ENCODE measurements around the gene SCG3. TPM values are rescaled to one million over a fixed set of nuclear protein-coding genes. Genes with fewer than 3 reads are reported as not detected.

SCG3 gene
- not detected for total RNA-seq

GRCh38 chr15:51681303-51681963, at the start of gene SCG3:
TSS of gene SCG3 (plus strand) at chr15:51681503. CDS start at chr15:51681756, 253 bp downstream.
- intact Hi-C loops (cut with DNase I; ENCODE audit: low total_unique reads) (no loop called here), in situ Hi-C loops (cut with MboI; ENCODE audit: low sequenced_read_pairs in 4 of 4) (no loop called here)
- H3K9me3 ChIP-seq, result no peaks in the 10 kb centered on the region
- H3K27ac ChIP-seq, result no peak within 1 kb of the TSS
- no peaks in the 10 kb centered on the region for H3K36me3 ChIP-seq
- H3K4me1 ChIP-seq, result peaks cover 0 to 2% of the 10 kb centered on the region in 2 donors
- peaks cover 13 to 31% (median 20%) of the 10 kb centered on the region in 3 donors for H3K27me3 ChIP-seq
- TF ChIP-seq CTCF (IDR thresholded peaks at IDR 0.05 in 4 of 5, conservative IDR thresholded peaks at IDR 0.05 in 1 of 5) (no peak), POLR2A (IDR thresholded peaks at IDR 0.05) (no peak)
- peak; percentile 13 to 22 for DNase-seq
- no peak for ATAC-seq
- no peak within 1 kb of the TSS for H3K4me3 ChIP-seq

DNA sequence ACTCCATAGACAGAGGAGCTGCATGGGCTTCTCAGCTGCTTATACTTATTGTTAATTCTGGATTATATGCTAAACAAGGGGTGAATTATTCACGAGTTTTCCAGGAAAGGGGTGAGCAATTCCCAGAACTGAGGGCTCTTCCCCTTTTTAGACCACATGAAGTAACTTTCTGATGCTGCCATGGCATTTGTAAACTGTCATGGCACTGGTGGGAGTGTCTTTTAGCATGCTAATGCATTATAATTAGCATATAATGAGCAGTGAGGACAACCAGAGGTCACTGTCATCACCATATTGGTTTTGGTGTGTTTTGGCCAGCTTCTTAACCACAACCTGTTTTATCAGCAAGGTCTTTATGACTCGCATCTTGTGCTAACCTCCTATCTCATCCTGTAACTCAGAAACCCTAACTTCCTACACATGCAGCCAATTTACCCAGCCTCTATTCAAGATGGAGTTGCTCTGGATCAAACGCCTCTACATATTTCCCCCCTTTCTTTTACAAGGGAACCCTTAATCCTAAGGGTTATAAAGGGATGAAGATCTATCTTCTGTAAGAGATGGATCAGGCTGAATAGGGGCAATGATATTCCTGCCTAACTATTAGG, 46.6 kb upstream of the SCG3 start:
- intact Hi-C loops (cut with DNase I; ENCODE audit: low total_unique reads), result no loop called here
- Histone ChIP-seq H3K4me1 (no peaks in the 10 kb centered on the region), H3K27me3 (no peaks in the 10 kb centered on the region), H3K36me3 (no peaks in the 10 kb centered on the region), H3K4me3 (no peak overlapping the region), H3K9me3 (no peaks in the 10 kb centered on the region), H3K27ac (no peak overlapping the region)
- in situ Hi-C loops (cut with MboI; ENCODE audit: low sequenced_read_pairs in 4 of 4), result loop anchor here in 1 of 4 donors (25.0 kb wide), 1 partner anchor 97 kb away; no protein-coding TSS in a partner anchor
- TF ChIP-seq CTCF (IDR thresholded peaks at IDR 0.05 in 4 of 5, conservative IDR thresholded peaks at IDR 0.05 in 1 of 5) (no peak), POLR2A (IDR thresholded peaks at IDR 0.05) (no peak)
- DNase-seq (no peak), ATAC-seq (no peak)

DNA sequence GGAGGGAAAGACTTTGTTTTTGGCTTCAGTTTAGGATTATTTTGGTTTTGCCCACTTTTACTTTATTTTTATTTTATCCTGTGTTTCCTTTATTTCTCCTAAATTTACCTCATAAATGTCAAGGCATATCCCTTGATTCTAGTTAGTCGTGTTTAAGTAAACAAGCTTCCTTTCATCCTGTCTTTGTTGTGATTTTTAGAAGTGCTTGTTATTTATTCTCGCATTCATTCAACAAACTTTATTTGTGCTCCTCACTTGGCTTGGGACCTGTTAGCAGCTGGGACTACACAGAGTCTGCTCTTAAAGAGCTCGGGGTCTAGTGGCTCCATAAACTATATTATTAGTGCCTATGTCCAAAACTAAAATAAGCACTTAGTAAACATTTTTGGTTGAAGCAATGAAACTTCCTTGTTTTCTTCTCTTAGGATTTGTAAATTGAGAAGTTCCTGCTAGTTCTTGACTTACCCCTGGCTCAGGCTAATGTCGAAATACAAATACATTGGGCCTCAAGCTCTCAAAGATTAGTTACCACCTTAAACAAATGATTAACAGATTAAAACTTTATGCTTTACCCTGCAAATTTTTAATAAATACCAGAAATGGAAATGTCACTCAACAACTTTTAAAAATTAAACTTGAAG, 39.7 kb upstream of the SCG3 start:
- Histone ChIP-seq H3K27ac (no peak overlapping the region), H3K9me3 (no peaks in the 10 kb centered on the region), H3K4me1 (no peaks in the 10 kb centered on the region), H3K4me3 (no peak overlapping the region), H3K36me3 (no peaks in the 10 kb centered on the region), H3K27me3 (no peaks in the 10 kb centered on the region)
- intact Hi-C loops (cut with DNase I; ENCODE audit: low total_unique reads), result no loop called here
- ATAC-seq, result no peak
- no peak for DNase-seq
- TF ChIP-seq CTCF (IDR thresholded peaks at IDR 0.05 in 4 of 5, conservative IDR thresholded peaks at IDR 0.05 in 1 of 5) (no peak), POLR2A (IDR thresholded peaks at IDR 0.05) (no peak)
- in situ Hi-C loops (cut with MboI; ENCODE audit: low sequenced_read_pairs in 4 of 4), result loop anchor here in 2 of 4 donors (5.0 to 25.0 kb wide), 2 partner anchors 104 to 131 kb away; no protein-coding TSS in a partner anchor

GRCh38 chr15:51642696-51643095, 38.6 kb upstream of the SCG3 start:
- Histone ChIP-seq H3K4me3 (no peak overlapping the region), H3K27ac (no peak overlapping the region), H3K9me3 (no peaks in the 10 kb centered on the region), H3K36me3 (no peaks in the 10 kb centered on the region), H3K27me3 (no peaks in the 10 kb centered on the region), H3K4me1 (no peaks in the 10 kb centered on the region)
- in situ Hi-C loops (cut with MboI; ENCODE audit: low sequenced_read_pairs in 4 of 4) (loop anchor here in 2 of 4 donors (5.0 to 25.0 kb wide), 2 partner anchors 105 to 130 kb away; no protein-coding TSS in a partner anchor), intact Hi-C loops (cut with DNase I; ENCODE audit: low total_unique reads) (no loop called here)
- DNase-seq (no peak), ATAC-seq (no peak)
- TF ChIP-seq POLR2A (IDR thresholded peaks at IDR 0.05), result no peak
- no peak for TF ChIP-seq CTCF (IDR thresholded peaks at IDR 0.05 in 4 of 5, conservative IDR thresholded peaks at IDR 0.05 in 1 of 5)

Measured in gastrocnemius medialis (tissue), 4 donors.